ENCODE results near the gene EVI2B.
A peak's percentile ranks its signal among the peaks of the same experiment; 100 is the strongest.
"Not testable (repeated sequence)": the region's sequence is repeated elsewhere in the genome, so short reads cannot be mapped to it uniquely, and the experiment has no call there.

EVI2B gene

DNA sequence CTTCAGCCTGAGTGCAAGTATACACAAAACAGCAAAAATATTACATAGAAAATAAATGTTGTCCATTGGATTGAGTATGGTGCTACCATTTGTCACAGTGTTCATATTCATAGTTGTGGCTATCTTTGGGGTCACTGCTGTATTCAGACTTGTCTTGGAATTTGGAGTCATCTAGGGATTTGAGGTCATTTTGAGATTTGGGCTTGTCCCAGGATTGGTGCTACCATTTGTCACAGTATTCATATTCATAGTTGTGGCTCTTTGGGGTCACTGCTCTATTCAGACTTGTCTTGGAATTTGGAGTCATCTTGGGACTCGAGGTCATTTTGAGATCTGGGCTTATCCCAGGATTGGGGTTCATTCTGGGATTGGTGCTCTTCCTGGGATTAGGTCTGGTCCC lies 41.6 kb downstream of the EVI2B start:
- DNase-seq (ENCODE audit: low read depth, low spot score), result no peak

GRCh38 chr17:31269578-31269983 lies 44.3 kb downstream of the EVI2B start:
- DNase-seq (ENCODE audit: low read depth, low spot score), result peak; percentile 41

GRCh38 chr17:31269036-31269577 lies 44.7 kb downstream of the EVI2B start:
- DNase-seq (ENCODE audit: low read depth, low spot score), result no peak

GRCh38 chr17:31266042-31266441 lies 47.8 kb downstream of the EVI2B start:
- DNase-seq (ENCODE audit: low read depth, low spot score), result no peak

GRCh38 chr17:31262923-31263322 lies 50.9 kb downstream of the EVI2B start:
- not testable (repeated sequence) for DNase-seq (ENCODE audit: low read depth, low spot score)

GRCh38 chr17:31261601-31262000 lies 52.3 kb downstream of the EVI2B start:
- DNase-seq (ENCODE audit: low read depth, low spot score), result no peak

DNA sequence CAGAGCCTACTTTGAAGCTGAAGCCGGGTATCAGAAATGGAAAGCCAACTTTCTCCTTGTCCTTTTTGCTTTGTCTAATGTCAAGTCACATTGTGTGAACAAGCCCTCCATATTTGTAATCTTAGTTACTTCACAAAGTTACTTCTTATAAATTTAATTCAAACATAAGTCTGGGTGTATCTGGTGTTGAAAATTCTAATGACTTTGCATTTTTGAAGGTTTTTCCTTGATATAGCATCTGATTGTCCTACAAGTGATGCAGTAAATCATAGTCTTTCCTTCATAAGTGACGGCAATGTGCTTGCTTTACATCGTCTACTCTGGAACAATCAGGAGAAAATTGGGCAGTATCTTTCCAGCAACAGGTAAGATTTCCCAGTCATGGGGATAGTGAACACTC lies 53.7 kb downstream of the EVI2B start:
- DNase-seq (ENCODE audit: low read depth, low spot score), result no peak

- no peak for DNase-seq (ENCODE audit: low read depth, low spot score)
Observed at GRCh38 chr17:31256936-31257335, 56.9 kb downstream of the EVI2B start.

- no peak for DNase-seq (ENCODE audit: low read depth, low spot score)
Observed at GRCh38 chr17:31254654-31255053, 59.2 kb downstream of the EVI2B start.

All from brain pericyte (primary cell).